Caco-2 (cell line): ENCODE measurements around the gene TRIM75. TPM values are rescaled to one million over a fixed set of nuclear protein-coding genes. Genes with fewer than 3 reads are reported as not detected.

ENCODE experiments used
- Bru-seq: library from RNA; stranded (reverse); fragments of 400-500 nt; gene quantifications from one replicate; lab custom pipeline; 2021; lab: Mats Ljungman, UMichigan
- BruChase-seq, 2 experiments: library from RNA; stranded (reverse); fragments of 400-500 nt; gene quantifications; one replicate each; lab custom pipeline; 2021; lab: Mats Ljungman, UMichigan
- BruUV-seq: library from RNA; stranded (reverse); fragments of 400-500 nt; replicated peaks from 2 replicates; lab custom pipeline; 2021; lab: Mats Ljungman, UMichigan
- CTCF ChIA-PET: fragments of 300-600 bp; sonication (Branson Sonifier 250); formaldehyde crosslinking; loops from one replicate; lab custom pipeline; 2022; ENCODE audit warnings: antibody characterized with exemption; lab: Charles Lee
- POLR2A ChIA-PET: fragments of 300-600 bp; sonication (Branson Sonifier 250); formaldehyde crosslinking; loops from one replicate; lab custom pipeline; 2022; ENCODE audit warnings: antibody characterized with exemption; lab: Charles Lee
- DNase-seq, 2 experiments: peaks; one replicate each; pipeline versions ENCODE4 v3.0.0 to v3.0.0-alpha.2; 2020 to 2022
- H3K27me3 ChIP-seq: replicated peaks from 2 replicates; pipeline ENCODE4 v1.6.0; 2011; ENCODE audit warnings: low read length; ENCODE audit not compliant: control insufficient read depth, insufficient read depth
- H3K36me3 ChIP-seq: 2 replicates; pipeline ENCODE4 v1.5.1; 2011; ENCODE audit warnings: low read length; ENCODE audit not compliant: control insufficient read depth, insufficient read depth
- H3K4me1 ChIP-seq: fragments of 250-450 bp; sonication (Bioruptor Pico); 2 replicates; pipeline ENCODE4 v1.5.1; 2020; ENCODE audit warnings: mild to moderate bottlenecking
- H3K4me3 ChIP-seq: 2 replicates; pipeline ENCODE4 v1.5.1; 2011; ENCODE audit warnings: low read depth, mild to moderate bottlenecking, control low read depth, low read length
- H3K9me3 ChIP-seq: fragments of 250-450 bp; sonication (Bioruptor Pico); 2 replicates; pipeline ENCODE4 v1.5.1; 2020; ENCODE audit warnings: mild to moderate bottlenecking, moderate library complexity
- H3K27ac Mint-ChIP-seq: one replicate; pipeline ENCODE4 v1.8.0; 2022; ENCODE audit warnings: mixed read lengths; ENCODE audit not compliant: unreplicated experiment
- H3K27me3 Mint-ChIP-seq: one replicate; pipeline ENCODE4 v1.8.0; 2022; ENCODE audit warnings: mixed read lengths; ENCODE audit not compliant: insufficient read depth, unreplicated experiment
- H3K36me3 Mint-ChIP-seq: one replicate; pipeline ENCODE4 v1.8.0; 2022; ENCODE audit warnings: mild to moderate bottlenecking, mixed read lengths; ENCODE audit not compliant: insufficient read depth, unreplicated experiment
- H3K4me1 Mint-ChIP-seq: one replicate; pipeline ENCODE4 v1.8.0; 2022; ENCODE audit warnings: low read depth, mixed read lengths; ENCODE audit not compliant: unreplicated experiment
- H3K4me3 Mint-ChIP-seq: one replicate; pipeline ENCODE4 v1.8.0; 2022; ENCODE audit warnings: mild to moderate bottlenecking, moderate library complexity, mixed read lengths; ENCODE audit not compliant: unreplicated experiment
- H3K9me3 Mint-ChIP-seq: one replicate; pipeline ENCODE4 v1.8.0; 2022; ENCODE audit warnings: mixed read lengths; ENCODE audit not compliant: unreplicated experiment
- intact Hi-C: fragments of 100-400 bp; cut with micrococcal nuclease; formaldehyde crosslinking; loops from one replicate; pipeline ENCODE4 v1.10.0; 2022; ENCODE audit not compliant: unreplicated experiment
- long read RNA-seq: library from polyadenylated mRNA; stranded (forward); transcript quantifications from one replicate; pipeline ENCODE4 v2.0.0, GENCODE V29; 2022
- total RNA-seq: library from RNA; stranded (reverse); gene quantifications from 2 replicates; pipeline ENCODE4 v1.2.3, GENCODE V29; 2022
- TF ChIP-seq, protein P1 (sequence below), 2 experiments: fragments of 200-600 bp in 1 of 2; IDR thresholded peaks; 1 replicate in 1 of 2; 2 replicates in 1 of 2; pipeline versions ENCODE4 v1.5.1 to v1.8.0; 2011 to 2022; ENCODE audit warnings: antibody characterized with exemption in 1 of 2, control low read depth in 1 of 2, inconsistent platforms in 1 of 2, low read depth in 1 of 2, low read length in 1 of 2, mild to moderate bottlenecking in 1 of 2, moderate library complexity in 1 of 2; ENCODE audit not compliant: insufficient read depth in 1 of 2, severe bottlenecking in 1 of 2, unreplicated experiment in 1 of 2

TRIM75 gene
- total RNA-seq (not detected in 2 replicates), Bru-seq, nascent RNA (not detected), BruChase-seq, experiment 1, labeled RNA remaining after a 2-hour chase (percentile 10 among the genes with signal in this experiment), BruChase-seq, experiment 2, labeled RNA remaining after a 6-hour chase (percentile 10 among the genes with signal in this experiment)
- long read RNA-seq: 0 reads

DNA sequence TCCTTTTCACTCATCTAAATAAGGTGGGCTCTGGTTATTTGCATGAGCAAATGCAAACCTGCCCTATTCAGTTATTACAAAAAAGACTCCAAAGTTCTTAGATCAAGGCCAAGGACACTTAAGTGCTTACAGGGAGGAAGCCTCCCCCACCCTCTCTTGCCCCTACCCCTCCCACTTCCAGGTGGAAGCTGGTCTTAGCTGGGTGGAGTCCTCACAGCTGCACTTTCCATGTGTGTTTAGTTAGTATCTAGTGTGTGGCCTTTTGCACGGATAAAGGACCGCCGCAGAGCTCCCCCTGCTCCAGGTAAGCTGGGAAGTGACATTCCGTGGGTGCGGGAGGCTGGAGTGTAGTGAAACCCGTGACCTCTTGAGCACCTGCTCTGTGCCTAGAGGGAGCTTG, at the start of gene TRIM75:
Gene TRIM75 (plus strand): TSS at position 222 of the 400 bp plus-strand sequence. CDS start 5,282 bp downstream, outside the sequence.
- Mint-ChIP-seq H3K4me1 (no peaks in the 10 kb centered on the region), H3K27ac (no peak within 1 kb of the TSS)
- CTCF ChIA-PET: no interaction called here

DNA sequence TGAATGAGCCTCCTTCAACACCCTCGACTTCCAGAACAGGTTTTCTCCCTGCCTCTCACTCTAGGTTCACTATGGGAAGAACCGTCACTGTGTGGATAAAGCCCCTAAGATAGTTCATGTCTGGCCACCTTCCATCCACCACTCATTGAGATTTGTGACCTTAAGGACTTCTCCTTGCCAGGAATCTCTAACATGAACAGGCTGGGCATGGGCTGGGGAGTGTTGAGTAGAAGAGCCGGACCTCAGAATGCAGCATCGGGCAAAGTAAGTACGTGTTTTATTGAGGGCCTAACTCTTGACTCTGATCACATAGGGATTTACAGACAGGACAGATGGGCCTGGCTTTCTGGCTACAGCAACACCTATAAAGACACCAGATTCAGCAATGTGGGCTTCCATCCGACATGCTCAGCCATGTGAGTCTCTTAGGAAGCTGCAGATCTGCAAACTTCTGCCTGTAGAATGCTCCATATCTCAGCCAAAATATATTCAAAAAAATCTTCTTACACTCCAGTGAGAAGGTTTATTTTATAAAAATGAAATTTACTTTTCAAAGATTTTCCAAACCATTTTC, 48.2 kb upstream of the TRIM75 start:
- TF ChIP-seq, protein P1, sequence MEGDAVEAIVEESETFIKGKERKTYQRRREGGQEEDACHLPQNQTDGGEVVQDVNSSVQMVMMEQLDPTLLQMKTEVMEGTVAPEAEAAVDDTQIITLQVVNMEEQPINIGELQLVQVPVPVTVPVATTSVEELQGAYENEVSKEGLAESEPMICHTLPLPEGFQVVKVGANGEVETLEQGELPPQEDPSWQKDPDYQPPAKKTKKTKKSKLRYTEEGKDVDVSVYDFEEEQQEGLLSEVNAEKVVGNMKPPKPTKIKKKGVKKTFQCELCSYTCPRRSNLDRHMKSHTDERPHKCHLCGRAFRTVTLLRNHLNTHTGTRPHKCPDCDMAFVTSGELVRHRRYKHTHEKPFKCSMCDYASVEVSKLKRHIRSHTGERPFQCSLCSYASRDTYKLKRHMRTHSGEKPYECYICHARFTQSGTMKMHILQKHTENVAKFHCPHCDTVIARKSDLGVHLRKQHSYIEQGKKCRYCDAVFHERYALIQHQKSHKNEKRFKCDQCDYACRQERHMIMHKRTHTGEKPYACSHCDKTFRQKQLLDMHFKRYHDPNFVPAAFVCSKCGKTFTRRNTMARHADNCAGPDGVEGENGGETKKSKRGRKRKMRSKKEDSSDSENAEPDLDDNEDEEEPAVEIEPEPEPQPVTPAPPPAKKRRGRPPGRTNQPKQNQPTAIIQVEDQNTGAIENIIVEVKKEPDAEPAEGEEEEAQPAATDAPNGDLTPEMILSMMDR (IDR thresholded peaks at IDR 0.05; ENCODE audit: insufficient read depth in 1 of 2, low read depth in 1 of 2, low read length in 1 of 2, severe bottlenecking in 1 of 2, unreplicated experiment in 1 of 2): no peak
- no peaks in the 10 kb centered on the region for H3K36me3 Mint-ChIP-seq
- CTCF ChIA-PET: no interaction called here

More for the DNA sequence above, at the start of gene TRIM75:
- BruUV-seq: no TSS peak
- H3K27me3 Mint-ChIP-seq: no peaks in the 10 kb centered on the region
- Histone ChIP-seq H3K36me3 (no peaks in the 10 kb centered on the region), H3K9me3 (no peaks in the 10 kb centered on the region), H3K27me3 (no peaks in the 10 kb centered on the region), H3K4me3 (no peak within 1 kb of the TSS), H3K4me1 (0 out of 2 replicates have a peak, but pooled peaks cover 4% of the 10 kb centered on the region)
- H3K9me3 Mint-ChIP-seq: no peaks in the 10 kb centered on the region
- POLR2A ChIA-PET: no interaction called here
- no peak within 1 kb of the TSS for H3K4me3 Mint-ChIP-seq
- no peaks in the 10 kb centered on the region for H3K36me3 Mint-ChIP-seq
- TF ChIP-seq, protein P1 (IDR thresholded peaks at IDR 0.05; ENCODE audit: insufficient read depth in 1 of 2, low read depth in 1 of 2, low read length in 1 of 2, severe bottlenecking in 1 of 2, unreplicated experiment in 1 of 2): no peak
- intact Hi-C loops: no loop called here
- DNase-seq: no peak

DNA sequence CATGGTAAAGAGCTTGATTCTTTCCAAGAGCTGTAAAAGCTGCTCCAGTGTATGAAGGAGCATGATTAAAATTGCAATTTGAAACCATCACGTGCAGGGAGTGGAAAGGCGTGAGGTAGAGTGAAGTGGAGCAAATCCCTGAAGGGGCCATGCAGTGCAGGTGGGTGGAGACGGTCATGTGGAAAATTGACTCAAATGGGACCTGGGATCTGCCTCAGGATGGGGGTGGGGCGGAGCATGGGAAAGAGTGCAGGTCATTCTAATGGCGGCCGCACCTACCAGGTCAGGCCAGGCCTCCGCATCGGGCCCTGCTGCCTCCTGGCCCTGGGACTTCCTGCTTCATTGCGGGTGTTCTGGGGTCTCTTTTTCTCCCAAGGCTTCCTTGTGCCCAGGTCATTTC, 47.2 kb upstream of the TRIM75 start:
- Histone ChIP-seq H3K27me3 (no peaks in the 10 kb centered on the region), H3K9me3 (no peaks in the 10 kb centered on the region), H3K36me3 (no peaks in the 10 kb centered on the region), H3K4me3 (no peak overlapping the region), H3K4me1 (no peaks in the 10 kb centered on the region)
- POLR2A ChIA-PET: no interaction called here
- intact Hi-C loops: loop anchor here (10.0 kb wide), 1 partner anchor 88 kb away; no protein-coding TSS in a partner anchor
- H3K4me1 Mint-ChIP-seq: no peaks in the 10 kb centered on the region
- H3K4me3 Mint-ChIP-seq: no peak overlapping the region
- H3K27ac Mint-ChIP-seq: no peak overlapping the region
- no TSS peak for BruUV-seq
- no peak for DNase-seq
- no peaks in the 10 kb centered on the region for H3K36me3 Mint-ChIP-seq
- CTCF ChIA-PET: no interaction called here
- H3K9me3 Mint-ChIP-seq: no peaks in the 10 kb centered on the region
- TF ChIP-seq, protein P1 (IDR thresholded peaks at IDR 0.05; ENCODE audit: insufficient read depth in 1 of 2, low read depth in 1 of 2, low read length in 1 of 2, severe bottlenecking in 1 of 2, unreplicated experiment in 1 of 2): no peak
- no peaks in the 10 kb centered on the region for H3K27me3 Mint-ChIP-seq

More for the DNA sequence above, 48.2 kb upstream of the TRIM75 start:
- H3K4me1 Mint-ChIP-seq: no peaks in the 10 kb centered on the region
- no TSS peak for BruUV-seq
- H3K27ac Mint-ChIP-seq: no peak overlapping the region
- no peaks in the 10 kb centered on the region for H3K27me3 ChIP-seq
- no peak overlapping the region for H3K4me3 ChIP-seq
- no peaks in the 10 kb centered on the region for H3K9me3 Mint-ChIP-seq
- no peaks in the 10 kb centered on the region for H3K36me3 ChIP-seq
- no peaks in the 10 kb centered on the region for H3K27me3 Mint-ChIP-seq
- H3K4me3 Mint-ChIP-seq: no peak overlapping the region
- H3K4me1 ChIP-seq: no peaks in the 10 kb centered on the region
- no peak for DNase-seq
- no peaks in the 10 kb centered on the region for H3K9me3 ChIP-seq
- POLR2A ChIA-PET: no interaction called here
- intact Hi-C loops: loop anchor here (10.0 kb wide), 1 partner anchor 89 kb away; no protein-coding TSS in a partner anchor
